HEK293T (cell line): ENCODE data around the gene CTSA.

ENCODE experiments used
- ELF4 ChIP-seq: fragments of 450-650 bp; IDR thresholded peaks from 2 replicates; pipeline ENCODE4 v1.6.1; 2017; ENCODE audit warnings: antibody characterized with exemption
- FOXK2 ChIP-seq: fragments of 450-650 bp; IDR thresholded peaks from 2 replicates; pipeline ENCODE4 v1.6.1; 2016; ENCODE audit warnings: mild to moderate bottlenecking
- FOXM1 ChIP-seq: fragments of 450-650 bp; IDR thresholded peaks from 2 replicates; pipeline ENCODE4 v1.6.1; 2017; ENCODE audit warnings: mild to moderate bottlenecking, borderline replicate concordance
- HDGF ChIP-seq: fragments of 450-650 bp; IDR thresholded peaks from 2 replicates; pipeline ENCODE4 v1.6.1; 2017; ENCODE audit warnings: antibody characterized with exemption, borderline replicate concordance
- LEF1 ChIP-seq: fragments of 450-650 bp; IDR thresholded peaks from 2 replicates; pipeline ENCODE4 v1.6.1; 2017; ENCODE audit warnings: mild to moderate bottlenecking, borderline replicate concordance
- NFRKB ChIP-seq: fragments of 450-650 bp; IDR thresholded peaks from 2 replicates; pipeline ENCODE4 v1.6.1; 2016; ENCODE audit warnings: mild to moderate bottlenecking, moderate library complexity
- PKNOX1 ChIP-seq: fragments of 450-650 bp; IDR thresholded peaks from 2 replicates; pipeline ENCODE4 v1.6.1; 2016
- SP1 ChIP-seq: fragments of 450-650 bp; IDR thresholded peaks from 2 replicates; pipeline ENCODE4 v1.6.1; 2017
- SUZ12 ChIP-seq: fragments of 450-650 bp; IDR thresholded peaks from 2 replicates; pipeline ENCODE4 v1.6.1; 2016; ENCODE audit warnings: mild to moderate bottlenecking
- TARDBP ChIP-seq: fragments of 450-650 bp; IDR thresholded peaks from 2 replicates; pipeline ENCODE4 v1.6.1; 2016
- ZNF384 ChIP-seq: fragments of 450-650 bp; IDR thresholded peaks from 2 replicates; pipeline ENCODE4 v1.6.1; 2016

GRCh38 chr20:45911486-45912343 lies 20.6 kb downstream of the CTSA start, which contains the start of gene PLTP:
- TF ChIP-seq TARDBP (no peak), ELF4 (no peak), HDGF (no peak), LEF1 (no peak), FOXK2 (no peak), NFRKB (no peak), SP1 (no peak), SUZ12 (no peak), PKNOX1 (no peak), FOXM1 (no peak), ZNF384 (no peak)
